GM19372 (cell line): Measurements from ENCODE around the gene ARHGEF1.
A peak's percentile ranks its signal among the peaks of the same experiment; 100 is the strongest.

ENCODE experiments used
- ATAC-seq: cut with Tn5 transposase; IDR thresholded peaks from one replicate; pipeline ENCODE4 v1.9.1; 2021; ENCODE audit warnings: mild to moderate bottlenecking, low read depth, moderate library complexity; ENCODE audit not compliant: unreplicated experiment

ARHGEF1 gene

GRCh38 chr19:41941410-41942202, 58.6 kb downstream of the ARHGEF1 start:
- no peak for ATAC-seq

GRCh38 chr19:41944336-41944735, 61.4 kb downstream of the ARHGEF1 start:
- ATAC-seq, result no peak

- peak; percentile 84 for ATAC-seq
Observed at GRCh38 chr19:41945135-41945766, 62.3 kb downstream of the ARHGEF1 start.

- no peak for ATAC-seq
Observed at GRCh38 chr19:41947091-41947490, 64.1 kb downstream of the ARHGEF1 start.

- no peak for ATAC-seq
Observed at GRCh38 chr19:41951686-41952172, 68.7 kb downstream of the ARHGEF1 start.

GRCh38 chr19:41955521-41955920, 72.5 kb downstream of the ARHGEF1 start:
- ATAC-seq, result no peak

GRCh38 chr19:41956621-41957020, 73.6 kb downstream of the ARHGEF1 start:
- ATAC-seq, result no peak
